CD4-positive, alpha-beta T cell treated with Interleukin-2 at 100 ng/mL for 4 hours (primary cell): ENCODE results near the gene AKT2.

Experiments used
- DNase-seq: peaks from one replicate; pipeline ENCODE4 v3.0.0-alpha.2; 2020; ENCODE audit warnings: low spot score

AKT2 gene

DNA sequence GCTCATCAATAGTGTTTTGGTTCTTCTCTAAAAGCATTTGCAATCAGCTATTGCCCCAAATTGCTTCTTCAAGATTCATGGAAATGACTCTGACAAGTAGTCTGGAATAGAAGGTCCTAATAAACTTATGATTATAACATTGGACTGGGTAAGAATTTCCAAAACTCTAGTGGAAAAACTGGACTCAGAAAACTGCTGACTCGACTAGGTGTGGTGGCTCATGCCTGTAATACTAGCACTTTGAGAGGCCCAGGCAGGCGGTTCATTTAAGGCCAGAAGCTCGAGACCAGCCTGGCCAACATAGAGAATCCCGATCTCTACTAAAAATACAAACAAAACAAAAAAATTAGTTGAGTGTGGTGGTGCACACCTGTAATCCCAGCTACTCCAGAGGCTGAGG, 15.5 kb upstream of the AKT2 start:
- DNase-seq: no peak

- no peak for DNase-seq
Observed at GRCh38 chr19:40298026-40298425, 12.9 kb upstream of the AKT2 start.

DNA sequence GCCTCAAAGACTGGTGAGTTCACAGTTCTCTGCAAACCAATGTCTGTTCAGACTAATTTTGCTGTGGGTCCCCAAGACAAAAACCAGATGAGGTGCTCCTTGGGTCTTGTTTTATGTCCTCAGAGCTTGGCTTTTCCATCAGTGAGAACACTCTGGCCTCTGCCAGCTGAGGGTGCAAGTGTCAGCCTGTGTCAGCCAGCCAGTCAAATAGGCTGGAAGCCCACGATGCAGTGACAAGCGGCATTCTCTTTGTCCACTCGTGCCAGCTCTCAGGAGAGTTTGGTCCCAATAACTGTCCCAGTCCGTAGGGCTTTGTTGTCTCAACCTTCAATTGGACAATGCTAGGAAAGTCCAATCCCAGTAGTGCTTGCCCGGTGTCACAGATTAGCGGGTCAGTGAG, 9.4 kb upstream of the AKT2 start:
- no peak for DNase-seq

- no peak for DNase-seq
Observed at GRCh38 chr19:40286971-40287421, 1.9 kb upstream of the AKT2 start.

DNA sequence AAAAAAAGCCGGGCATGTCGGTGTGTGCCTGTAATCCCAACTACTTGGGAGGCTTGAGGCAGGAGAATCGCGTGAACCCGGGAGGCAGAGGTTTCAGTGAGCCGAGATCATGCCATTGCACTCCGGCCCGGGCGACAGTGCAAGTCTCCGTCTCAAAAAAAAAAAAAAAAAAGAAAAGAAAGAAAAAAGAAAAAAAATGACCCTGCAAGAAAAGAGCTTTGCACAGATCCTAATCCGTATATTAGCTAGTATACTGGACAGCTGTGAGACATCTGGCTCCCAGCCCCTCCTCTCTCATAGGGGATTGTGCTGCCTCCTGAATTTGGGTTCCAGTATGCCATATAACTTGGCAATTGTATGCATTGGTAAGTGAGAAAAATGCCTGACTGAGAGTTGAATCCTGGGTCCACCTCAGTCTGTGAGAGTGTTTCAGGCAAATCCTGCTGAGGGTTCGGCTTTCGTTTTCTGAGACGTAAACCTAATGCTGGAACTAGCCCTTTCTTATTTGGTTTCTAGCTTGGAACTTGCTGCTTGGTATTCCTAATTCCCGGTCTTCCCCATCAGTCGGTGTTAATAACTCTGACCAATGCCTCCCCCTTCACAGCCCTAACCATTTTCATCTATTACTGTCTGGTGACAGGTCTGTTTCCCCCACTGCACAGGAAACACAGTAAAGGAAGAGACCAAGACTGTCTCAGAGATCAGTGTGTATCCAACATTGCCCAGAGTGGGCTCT, 1.3 kb upstream of the AKT2 start:
- DNase-seq: no peak

GRCh38 chr19:40285353-40286234, 449 bp upstream of the AKT2 start:
- peak; percentile 100 for DNase-seq

DNA sequence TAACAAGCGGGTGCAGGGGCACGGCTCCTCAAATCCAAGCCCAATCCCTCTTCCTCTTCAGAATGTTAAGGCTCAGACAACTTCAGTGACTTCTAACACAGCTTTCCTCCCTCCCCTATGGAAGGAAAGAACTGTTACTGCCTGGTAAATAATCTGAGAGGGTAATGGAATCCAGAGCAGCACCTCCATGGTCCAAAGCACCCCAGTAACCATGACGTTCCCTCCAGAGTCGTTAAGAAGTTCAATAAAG, 969 bp downstream of the AKT2 start:
- no peak for DNase-seq

DNA sequence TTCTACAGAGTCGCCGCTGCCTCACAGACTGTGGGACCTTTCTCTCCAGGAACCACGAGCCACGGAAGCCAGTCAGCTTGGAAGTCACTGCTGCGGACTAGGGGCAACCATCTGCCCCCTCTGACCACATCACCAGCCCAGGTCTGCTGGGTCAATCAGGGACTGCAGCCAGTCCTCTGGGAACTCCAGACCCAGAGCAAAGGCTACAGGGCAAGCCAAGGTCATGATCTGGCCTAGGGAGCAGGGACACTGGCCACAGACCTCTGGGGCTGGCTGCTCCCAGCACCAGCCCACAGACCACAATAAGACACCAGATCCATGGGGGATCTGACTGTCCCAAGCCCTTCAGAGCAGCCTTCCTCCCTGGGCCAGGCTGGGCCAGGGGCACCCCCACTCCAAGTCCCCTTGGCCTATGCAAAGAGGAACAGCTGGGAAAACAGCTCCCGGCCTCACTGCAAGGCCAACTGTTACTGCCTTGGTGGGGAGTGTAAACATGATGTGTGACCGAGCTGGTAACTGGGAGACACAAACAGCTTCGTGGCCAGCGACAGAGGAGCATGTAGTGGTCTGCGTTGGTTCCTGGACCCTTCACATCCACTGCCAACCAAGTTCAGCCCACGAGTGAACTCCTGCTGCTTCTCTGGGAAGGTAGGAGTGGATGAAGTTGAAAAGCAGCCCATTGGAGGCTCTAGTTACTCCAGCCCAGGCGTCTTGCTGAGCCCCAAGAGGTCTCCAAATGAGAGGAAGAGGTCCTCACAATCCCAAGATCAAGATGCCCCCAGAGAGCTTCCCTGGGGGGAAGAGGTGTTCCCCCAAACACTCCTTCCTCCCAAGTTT, 1.5 kb downstream of the AKT2 start:
- DNase-seq: no peak

GRCh38 chr19:40282920-40283319, 2.2 kb downstream of the AKT2 start:
- no peak for DNase-seq

GRCh38 chr19:40282209-40282580, 3.0 kb downstream of the AKT2 start:
- no peak for DNase-seq

GRCh38 chr19:40281381-40282208, 3.5 kb downstream of the AKT2 start:
- DNase-seq: no peak

DNA sequence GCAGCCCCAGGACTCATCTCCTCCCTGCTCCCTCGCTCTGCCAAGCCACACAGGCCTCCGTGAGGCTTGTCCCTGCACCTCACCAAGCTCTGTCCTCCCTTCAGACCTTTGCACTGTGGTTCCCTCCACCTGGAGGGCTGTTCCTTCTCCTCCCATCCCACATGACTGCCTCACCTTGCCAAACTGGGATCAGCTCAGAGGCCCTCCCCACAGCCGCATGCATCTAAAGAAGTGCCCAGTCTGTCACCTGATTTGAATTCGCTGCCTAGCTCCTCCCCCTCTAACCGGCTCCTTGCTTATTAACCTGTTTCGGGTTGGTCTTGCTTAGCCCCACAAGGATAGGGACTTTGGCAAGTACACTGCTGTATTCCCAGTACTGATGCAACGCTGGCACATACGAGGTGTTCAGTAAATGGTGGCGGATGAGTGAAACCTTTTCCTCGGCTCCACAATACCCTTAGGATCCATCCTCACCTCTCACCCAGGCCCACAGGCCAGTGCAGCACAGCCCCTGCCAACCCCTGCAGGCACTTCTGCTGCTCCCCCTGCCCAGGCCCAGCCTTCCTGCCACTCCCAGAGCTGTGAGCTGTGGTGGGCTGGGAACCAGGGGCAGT, 4.4 kb downstream of the AKT2 start:
- DNase-seq: no peak

DNA sequence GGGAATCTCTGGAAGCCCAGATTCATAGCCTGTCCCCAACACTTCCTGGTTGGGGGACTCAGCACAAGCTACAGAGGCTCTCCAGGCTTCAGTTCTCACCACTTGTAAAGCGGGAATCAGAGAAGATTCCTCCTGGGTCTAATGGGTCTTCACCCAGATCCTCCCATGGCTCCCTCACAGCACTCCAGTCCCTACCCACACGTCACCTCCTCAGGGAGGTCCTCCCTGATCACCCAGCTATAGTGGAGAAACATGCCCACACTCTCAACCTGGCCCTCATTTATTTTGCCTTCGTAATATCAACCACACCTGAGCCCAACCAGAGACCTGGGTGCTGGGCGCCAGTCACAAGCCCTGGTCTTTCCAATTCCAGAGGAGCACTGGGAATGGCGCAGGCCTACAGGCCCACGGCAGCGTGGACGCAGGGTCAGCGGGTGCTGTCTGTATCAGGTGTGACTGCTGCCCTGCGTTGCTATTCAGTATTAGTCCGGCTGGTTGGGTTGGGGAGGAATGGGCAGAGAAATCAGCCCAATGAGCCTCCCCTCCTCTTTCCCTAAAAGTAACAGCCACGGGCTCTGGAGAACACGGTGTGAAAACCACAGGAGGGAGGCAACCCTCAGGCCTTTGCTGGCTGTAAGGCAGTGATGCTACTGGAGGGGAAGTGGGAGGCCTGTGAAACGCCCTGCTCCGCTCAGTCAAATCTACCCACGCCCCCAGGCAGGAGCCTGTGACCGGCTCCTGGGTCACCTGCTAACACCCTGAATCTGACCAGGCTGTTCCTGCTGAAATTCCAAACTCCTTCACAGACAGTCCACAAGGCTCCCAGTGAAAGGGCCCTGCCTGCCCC, 5.2 kb downstream of the AKT2 start:
- DNase-seq: no peak

DNA sequence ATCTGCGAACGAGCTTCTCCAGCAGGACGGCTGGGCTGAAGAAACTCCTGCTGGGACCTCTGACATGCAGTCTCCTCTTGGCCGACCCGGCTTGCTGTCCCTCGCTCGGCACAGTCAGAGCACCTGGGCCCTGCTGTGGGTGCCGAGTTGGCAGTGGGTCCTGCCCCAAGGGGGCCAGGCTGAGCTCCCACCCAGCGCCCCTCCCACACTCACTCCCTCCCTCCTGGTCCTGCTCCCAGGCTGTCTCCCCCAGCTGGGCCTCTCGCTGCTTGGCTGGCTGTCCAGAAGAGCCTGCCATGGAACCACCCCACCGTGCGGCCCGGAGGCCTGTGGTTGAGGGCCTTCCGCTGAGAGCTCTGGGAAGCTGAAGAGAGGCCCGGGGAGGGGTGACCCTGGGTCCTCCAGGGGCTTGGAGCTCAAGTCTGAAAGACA, 6.0 kb downstream of the AKT2 start:
- no peak for DNase-seq

DNA sequence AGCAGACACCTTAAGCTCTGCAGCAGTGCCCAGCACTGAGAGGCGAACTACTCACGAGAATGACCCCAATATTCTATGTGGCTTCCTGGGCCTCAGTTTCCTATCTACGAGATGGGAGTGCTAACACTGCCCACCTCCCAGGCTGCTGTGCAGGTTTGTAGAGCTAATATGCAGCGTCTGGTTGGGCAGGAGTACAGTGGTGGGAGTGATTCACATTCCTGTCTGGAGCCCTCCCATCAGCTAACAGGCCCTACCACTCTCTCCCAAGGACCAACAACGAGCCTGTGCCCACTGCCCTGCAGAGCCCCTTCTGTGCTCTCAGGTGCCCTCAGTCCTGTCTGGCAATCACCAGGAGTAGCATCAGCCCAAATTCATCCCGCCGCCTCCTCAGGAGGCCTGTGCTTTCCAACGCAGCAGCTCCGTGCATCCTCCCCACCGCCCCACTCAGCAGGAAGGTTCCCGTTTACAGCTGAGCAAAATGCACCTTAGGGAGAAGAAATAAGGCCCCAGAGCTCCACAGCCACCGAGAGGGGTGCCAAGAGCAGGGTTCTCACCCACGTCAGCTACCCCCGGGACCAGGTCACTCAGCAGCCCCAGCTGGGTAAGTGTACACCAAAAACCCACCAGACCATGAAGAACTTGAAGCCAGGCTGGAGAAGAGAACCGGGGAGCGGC, 6.6 kb downstream of the AKT2 start:
- DNase-seq: no peak

DNA sequence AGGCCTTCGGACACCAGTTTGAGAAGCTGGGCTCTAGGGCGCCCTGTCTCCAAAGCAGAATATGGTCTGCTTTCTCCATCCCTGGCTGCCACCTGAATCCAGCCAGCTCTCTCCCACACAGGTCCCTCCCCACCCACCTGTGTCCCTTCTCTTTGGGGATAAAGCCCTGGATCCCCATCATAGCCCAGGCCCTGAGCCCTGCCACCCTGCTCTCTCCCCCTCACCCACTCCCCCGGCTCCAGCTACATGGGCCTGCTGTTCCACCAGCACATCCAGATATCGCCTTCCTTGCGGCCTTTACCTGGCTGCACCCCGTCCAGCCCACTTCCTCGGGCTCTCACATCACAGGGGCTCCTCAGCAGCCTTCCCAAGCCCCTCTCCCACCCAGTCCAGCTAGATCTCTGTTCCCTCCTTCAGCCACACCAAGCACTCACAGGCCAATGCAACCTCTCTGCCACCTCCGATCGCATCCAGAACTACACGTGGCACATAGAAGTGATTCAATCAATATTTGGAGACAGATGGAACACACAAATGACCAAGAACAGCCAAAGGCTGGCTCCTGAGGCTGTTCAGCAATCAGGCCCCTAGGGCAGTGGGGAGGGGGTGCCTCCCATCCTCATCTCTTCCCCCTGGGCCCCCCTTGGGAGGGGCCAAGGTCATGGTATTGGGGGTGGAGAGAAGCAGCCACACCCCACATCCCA, 7.6 kb downstream of the AKT2 start:
- DNase-seq: no peak

- peak; percentile 5 for DNase-seq
Observed at GRCh38 chr19:40274585-40275544, 10.3 kb downstream of the AKT2 start.
